Measurements from ENCODE around the gene DIPK1B. TPM values are rescaled to one million over a fixed set of nuclear protein-coding genes. Genes with fewer than 3 reads are reported as not detected.
"Not testable (repeated sequence)": the region's sequence is repeated elsewhere in the genome, so short reads cannot be mapped to it uniquely, and the experiment has no call there.

The DIPK1B gene
- polyA plus RNA-seq, 1 of the 3 experiments (the other 2 are of a cell fraction): 24.5 TPM

DNA sequence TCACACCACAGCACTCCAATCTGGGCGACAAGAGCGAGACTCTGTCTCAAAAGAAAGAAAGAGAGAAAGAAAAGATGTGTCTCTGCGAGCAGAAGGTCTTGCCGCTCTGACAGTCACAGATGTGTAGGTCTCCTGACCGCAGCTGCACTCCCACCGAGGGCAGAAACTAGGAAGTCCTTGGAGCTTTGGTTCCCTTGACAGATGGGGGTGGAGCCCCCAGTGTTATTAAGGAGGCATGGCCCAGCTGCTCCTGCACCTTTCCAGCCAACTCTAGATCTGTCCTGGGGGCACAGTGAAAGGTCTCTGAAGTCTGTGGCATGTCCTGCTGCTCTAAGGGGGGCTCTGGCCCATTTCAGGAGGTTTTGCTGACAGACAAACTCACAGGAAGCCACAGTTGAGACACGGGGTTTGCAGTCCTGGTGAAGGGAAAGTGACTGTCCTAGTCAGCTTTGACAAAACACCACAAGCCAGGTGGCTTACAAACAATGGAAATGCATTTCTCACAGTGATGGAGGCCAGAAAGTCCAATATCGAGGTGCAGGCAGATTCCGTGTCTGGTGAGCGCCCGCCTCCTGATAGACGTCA lies 9.0 kb upstream of the DIPK1B start:
- Histone ChIP-seq H4K20me1 (ENCODE audit: insufficient read depth) (no peaks in the 10 kb centered on the region), H2AFZ (ENCODE audit: low read depth) (no peak overlapping the region), H3K36me3 (replicated peaks in 1 of 2; ENCODE audit: control insufficient read depth in 1 of 2, insufficient read depth in 2 of 2, low read length in 1 of 2) (no peaks in the 10 kb centered on the region), H3K4me3 (ENCODE audit: low read depth in 2 of 2, low read length in 1 of 2) (no peak overlapping the region), H3F3A (replicated peaks; ENCODE audit: insufficient read depth) (no peaks in the 10 kb centered on the region), H3K9ac (no peak overlapping the region), H3K27ac (ENCODE audit: low read depth in 2 of 2, low read length in 1 of 2) (no peak overlapping the region), H3K9me3 (no peaks in the 10 kb centered on the region), H3K9me2 (no peaks in the 10 kb centered on the region), H3K4me1 (ENCODE audit: control insufficient read depth in 1 of 2, insufficient read depth in 2 of 2, low read depth in 1 of 2, low read length in 1 of 2) (no peaks in the 10 kb centered on the region), H3K4me2 (no peak overlapping the region), H3K27me3 (ENCODE audit: insufficient read depth) (no peaks in the 10 kb centered on the region; the same call in 1 of the 2 replicates), H3K79me2 (ENCODE audit: insufficient read depth) (no peaks in the 10 kb centered on the region)
- WGBS (ENCODE audit: low lambda C conversion rate): 87% methylated on average over 12 of the region's 12 CpGs
- ChIA-PET POLR2A (no interaction called here), CTCF (interaction anchor here (1.1 to 1.7 kb wide), 4 partner anchors 10 to 32 kb away, joined by 3 to 5 read pairs (median 5); no protein-coding TSS in a partner anchor)
- DNase-seq: no peak
- no peak for TF ChIP-seq RFX5 (IDR thresholded peaks at IDR 0.05; ENCODE audit: low read length)
- TF ChIP-seq CHD2 (IDR thresholded peaks at IDR 0.05; ENCODE audit: low read length, partially characterized antibody): no peak
- TF ChIP-seq ELF1 (IDR thresholded peaks at IDR 0.05): no peak
- TF ChIP-seq NFIC (IDR thresholded peaks at IDR 0.05; ENCODE audit: borderline replicate concordance): no peak
- no peak for TF ChIP-seq TEAD4 (IDR thresholded peaks at IDR 0.05; ENCODE audit: borderline replicate concordance, insufficient read depth)
- TF ChIP-seq, protein P1, sequence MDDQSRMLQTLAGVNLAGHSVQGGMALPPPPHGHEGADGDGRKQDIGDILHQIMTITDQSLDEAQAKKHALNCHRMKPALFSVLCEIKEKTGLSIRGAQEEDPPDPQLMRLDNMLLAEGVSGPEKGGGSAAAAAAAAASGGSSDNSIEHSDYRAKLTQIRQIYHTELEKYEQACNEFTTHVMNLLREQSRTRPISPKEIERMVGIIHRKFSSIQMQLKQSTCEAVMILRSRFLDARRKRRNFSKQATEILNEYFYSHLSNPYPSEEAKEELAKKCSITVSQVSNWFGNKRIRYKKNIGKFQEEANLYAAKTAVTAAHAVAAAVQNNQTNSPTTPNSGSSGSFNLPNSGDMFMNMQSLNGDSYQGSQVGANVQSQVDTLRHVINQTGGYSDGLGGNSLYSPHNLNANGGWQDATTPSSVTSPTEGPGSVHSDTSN (IDR thresholded peaks at IDR 0.05): no peak
- no peak for TF ChIP-seq EZH2phosphoT487 (IDR thresholded peaks at IDR 0.05; ENCODE audit: borderline replicate concordance, low read depth)
- TF ChIP-seq MXI1 (IDR thresholded peaks at IDR 0.05; ENCODE audit: low read depth, low read length): no peak
- TF ChIP-seq POLR2AphosphoS5 (IDR thresholded peaks at IDR 0.05; ENCODE audit: low read depth, low read length): no peak
- TF ChIP-seq TCF12 (IDR thresholded peaks at IDR 0.05): no peak
- TF ChIP-seq, protein P2, sequence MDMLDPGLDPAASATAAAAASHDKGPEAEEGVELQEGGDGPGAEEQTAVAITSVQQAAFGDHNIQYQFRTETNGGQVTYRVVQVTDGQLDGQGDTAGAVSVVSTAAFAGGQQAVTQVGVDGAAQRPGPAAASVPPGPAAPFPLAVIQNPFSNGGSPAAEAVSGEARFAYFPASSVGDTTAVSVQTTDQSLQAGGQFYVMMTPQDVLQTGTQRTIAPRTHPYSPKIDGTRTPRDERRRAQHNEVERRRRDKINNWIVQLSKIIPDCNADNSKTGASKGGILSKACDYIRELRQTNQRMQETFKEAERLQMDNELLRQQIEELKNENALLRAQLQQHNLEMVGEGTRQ (IDR thresholded peaks at IDR 0.05; ENCODE audit: borderline replicate concordance, low read depth, low read length): no peak
- TF ChIP-seq MEF2A (IDR thresholded peaks at IDR 0.05; ENCODE audit: borderline replicate concordance, low read depth): no peak
- TF ChIP-seq, protein P3, sequence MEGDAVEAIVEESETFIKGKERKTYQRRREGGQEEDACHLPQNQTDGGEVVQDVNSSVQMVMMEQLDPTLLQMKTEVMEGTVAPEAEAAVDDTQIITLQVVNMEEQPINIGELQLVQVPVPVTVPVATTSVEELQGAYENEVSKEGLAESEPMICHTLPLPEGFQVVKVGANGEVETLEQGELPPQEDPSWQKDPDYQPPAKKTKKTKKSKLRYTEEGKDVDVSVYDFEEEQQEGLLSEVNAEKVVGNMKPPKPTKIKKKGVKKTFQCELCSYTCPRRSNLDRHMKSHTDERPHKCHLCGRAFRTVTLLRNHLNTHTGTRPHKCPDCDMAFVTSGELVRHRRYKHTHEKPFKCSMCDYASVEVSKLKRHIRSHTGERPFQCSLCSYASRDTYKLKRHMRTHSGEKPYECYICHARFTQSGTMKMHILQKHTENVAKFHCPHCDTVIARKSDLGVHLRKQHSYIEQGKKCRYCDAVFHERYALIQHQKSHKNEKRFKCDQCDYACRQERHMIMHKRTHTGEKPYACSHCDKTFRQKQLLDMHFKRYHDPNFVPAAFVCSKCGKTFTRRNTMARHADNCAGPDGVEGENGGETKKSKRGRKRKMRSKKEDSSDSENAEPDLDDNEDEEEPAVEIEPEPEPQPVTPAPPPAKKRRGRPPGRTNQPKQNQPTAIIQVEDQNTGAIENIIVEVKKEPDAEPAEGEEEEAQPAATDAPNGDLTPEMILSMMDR (IDR thresholded peaks at IDR 0.05): no peak
- no peak for TF ChIP-seq JUND (IDR thresholded peaks at IDR 0.05)
- no peak for TF ChIP-seq TAF1 (IDR thresholded peaks at IDR 0.05; ENCODE audit: borderline replicate concordance, low read depth, low read length)

DNA sequence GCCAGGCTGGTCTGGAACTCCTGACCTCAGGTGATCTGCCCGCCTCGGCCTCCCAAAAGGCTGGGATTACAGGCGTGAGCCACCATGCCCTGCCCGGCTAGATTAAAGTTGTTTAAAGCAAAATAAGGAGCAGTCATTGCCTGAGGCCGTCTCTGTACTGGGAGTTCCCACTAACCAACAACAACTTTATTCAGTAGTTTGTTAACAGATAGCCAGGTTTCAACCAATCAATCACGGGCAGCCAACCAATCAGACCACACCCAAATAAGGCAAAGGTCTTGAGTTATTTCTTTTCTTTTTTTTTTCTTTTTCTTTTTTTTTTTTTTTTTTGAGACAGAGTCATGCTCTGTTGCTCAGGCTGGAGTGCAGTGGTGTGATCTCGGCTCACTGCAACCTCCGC lies 7.6 kb upstream of the DIPK1B start:
- H3K4me1 ChIP-seq (ENCODE audit: control insufficient read depth in 1 of 2, insufficient read depth in 2 of 2, low read depth in 1 of 2, low read length in 1 of 2); H2AFZ ChIP-seq (ENCODE audit: low read depth); H3K27me3 ChIP-seq (ENCODE audit: insufficient read depth); POLR2A ChIA-PET; H3K27ac ChIP-seq (ENCODE audit: low read depth in 2 of 2, low read length in 1 of 2); H3F3A ChIP-seq (replicated peaks; ENCODE audit: insufficient read depth); H3K4me3 ChIP-seq (ENCODE audit: low read depth in 2 of 2, low read length in 1 of 2); H3K36me3 ChIP-seq (replicated peaks in 1 of 2; ENCODE audit: control insufficient read depth in 1 of 2, insufficient read depth in 2 of 2, low read length in 1 of 2); DNase-seq; H3K9ac ChIP-seq; CTCF ChIA-PET; H3K79me2 ChIP-seq (ENCODE audit: insufficient read depth); H3K4me2 ChIP-seq; H4K20me1 ChIP-seq (ENCODE audit: insufficient read depth); H3K9me3 ChIP-seq; H3K9me2 ChIP-seq: not testable (repeated sequence)
- 83% methylated on average over 5 of the region's 8 CpGs for WGBS (ENCODE audit: low lambda C conversion rate)

All from SK-N-SH (cell line).